Activated T-helper 17 cell treated with anti-CD3 and anti-CD28 coated beads, Interleukin-2, amount 50 U/mL, for 72 hours (primary cell): ENCODE data around the gene PRKN. TPM values are rescaled to one million over a fixed set of nuclear protein-coding genes. Genes with fewer than 3 reads are reported as not detected.

Experiments
- ATAC-seq: fragments of 150-1000 bp; cut with Tn5 transposase; replicated peaks from 2 replicates; pipeline ENCODE4 v1.10.0; 2021; ENCODE audit warnings: mild to moderate bottlenecking, moderate library complexity
- H3K27ac Mint-ChIP-seq: one replicate; pipeline ENCODE4 v1.8.0; 2022; ENCODE audit warnings: mixed read lengths
- H3K27me3 Mint-ChIP-seq: one replicate; pipeline ENCODE4 v1.8.0; 2022; ENCODE audit warnings: mixed read lengths
- H3K36me3 Mint-ChIP-seq: one replicate; pipeline ENCODE4 v1.8.0; 2022; ENCODE audit warnings: low read depth, mild to moderate bottlenecking, mixed read lengths
- H3K4me1 Mint-ChIP-seq: one replicate; pipeline ENCODE4 v1.8.0; 2022; ENCODE audit warnings: mixed read lengths
- H3K4me3 Mint-ChIP-seq: one replicate; pipeline ENCODE4 v1.8.0; 2022; ENCODE audit warnings: mild to moderate bottlenecking, mixed read lengths
- H3K9me3 Mint-ChIP-seq: one replicate; pipeline ENCODE4 v1.8.0; 2022; ENCODE audit warnings: mixed read lengths
- total RNA-seq, 2 donors: library from RNA; stranded (reverse); gene quantifications; one replicate each; pipeline ENCODE4 v1.2.3, GENCODE V29; 2022

Gene PRKN
- total RNA-seq, 2 donors from 2014 or later: 0.84 to 0.87 TPM

- no peaks in the 10 kb centered on the region for H3K27me3 Mint-ChIP-seq
- no peak for ATAC-seq
- no peaks in the 10 kb centered on the region for H3K9me3 Mint-ChIP-seq
- H3K36me3 Mint-ChIP-seq: no peaks in the 10 kb centered on the region
- no peak overlapping the region for H3K27ac Mint-ChIP-seq
- no peak overlapping the region for H3K4me3 Mint-ChIP-seq
- no peaks in the 10 kb centered on the region for H3K4me1 Mint-ChIP-seq
Observed at GRCh38 chr6:161677188-161677587, 1050.4 kb downstream of the PRKN start.

- no peak overlapping the region for H3K4me3 Mint-ChIP-seq
- H3K27ac Mint-ChIP-seq: no peak overlapping the region
- no peaks in the 10 kb centered on the region for H3K4me1 Mint-ChIP-seq
- no peaks in the 10 kb centered on the region for H3K9me3 Mint-ChIP-seq
- ATAC-seq: peak; percentile 51
- H3K27me3 Mint-ChIP-seq: no peaks in the 10 kb centered on the region
- H3K36me3 Mint-ChIP-seq: no peaks in the 10 kb centered on the region
Observed at GRCh38 chr6:161676586-161676985, 1051.0 kb downstream of the PRKN start.

- Mint-ChIP-seq H3K4me1 (no peaks in the 10 kb centered on the region), H3K27ac (no peak overlapping the region), H3K36me3 (no peaks in the 10 kb centered on the region), H3K4me3 (no peak overlapping the region), H3K9me3 (no peaks in the 10 kb centered on the region), H3K27me3 (no peaks in the 10 kb centered on the region)
- no peak for ATAC-seq
Observed at GRCh38 chr6:161674930-161675682, 1052.5 kb downstream of the PRKN start.

- H3K36me3 Mint-ChIP-seq: no peaks in the 10 kb centered on the region
- H3K27me3 Mint-ChIP-seq: no peaks in the 10 kb centered on the region
- H3K4me3 Mint-ChIP-seq: no peak overlapping the region
- no peaks in the 10 kb centered on the region for H3K9me3 Mint-ChIP-seq
- no peak overlapping the region for H3K27ac Mint-ChIP-seq
- ATAC-seq: no peak
- H3K4me1 Mint-ChIP-seq: no peaks in the 10 kb centered on the region
Observed at GRCh38 chr6:161673026-161673425, 1054.5 kb downstream of the PRKN start.

GRCh38 chr6:161671117-161671516 lies 1056.4 kb downstream of the PRKN start:
- Mint-ChIP-seq H3K27me3 (no peaks in the 10 kb centered on the region), H3K9me3 (no peaks in the 10 kb centered on the region), H3K4me1 (no peaks in the 10 kb centered on the region), H3K4me3 (no peak overlapping the region), H3K27ac (no peak overlapping the region), H3K36me3 (no peaks in the 10 kb centered on the region)
- ATAC-seq: no peak

GRCh38 chr6:161668665-161669064 lies 1058.9 kb downstream of the PRKN start:
- Mint-ChIP-seq H3K4me3 (no peak overlapping the region), H3K27ac (no peak overlapping the region)
- ATAC-seq: no peak

GRCh38 chr6:161667957-161668356 lies 1059.6 kb downstream of the PRKN start:
- H3K36me3 Mint-ChIP-seq: no peaks in the 10 kb centered on the region
- H3K4me3 Mint-ChIP-seq: no peak overlapping the region
- H3K4me1 Mint-ChIP-seq: no peaks in the 10 kb centered on the region
- no peak overlapping the region for H3K27ac Mint-ChIP-seq
- no peak for ATAC-seq
- no peaks in the 10 kb centered on the region for H3K27me3 Mint-ChIP-seq
- peaks cover 5% of the 10 kb centered on the region for H3K9me3 Mint-ChIP-seq

More at GRCh38 chr6:161668665-161669064, 1058.9 kb downstream of the PRKN start:
- H3K27me3 Mint-ChIP-seq: no peaks in the 10 kb centered on the region
- H3K9me3 Mint-ChIP-seq: peaks cover 5% of the 10 kb centered on the region
- no peaks in the 10 kb centered on the region for H3K36me3 Mint-ChIP-seq
- H3K4me1 Mint-ChIP-seq: no peaks in the 10 kb centered on the region

GRCh38 chr6:161663682-161664081 lies 1063.9 kb downstream of the PRKN start:
- peaks cover 5% of the 10 kb centered on the region for H3K9me3 Mint-ChIP-seq
- no peaks in the 10 kb centered on the region for H3K27me3 Mint-ChIP-seq
- H3K27ac Mint-ChIP-seq: no peak overlapping the region
- H3K36me3 Mint-ChIP-seq: no peaks in the 10 kb centered on the region
- ATAC-seq: no peak
- H3K4me3 Mint-ChIP-seq: no peak overlapping the region
- no peaks in the 10 kb centered on the region for H3K4me1 Mint-ChIP-seq

DNA sequence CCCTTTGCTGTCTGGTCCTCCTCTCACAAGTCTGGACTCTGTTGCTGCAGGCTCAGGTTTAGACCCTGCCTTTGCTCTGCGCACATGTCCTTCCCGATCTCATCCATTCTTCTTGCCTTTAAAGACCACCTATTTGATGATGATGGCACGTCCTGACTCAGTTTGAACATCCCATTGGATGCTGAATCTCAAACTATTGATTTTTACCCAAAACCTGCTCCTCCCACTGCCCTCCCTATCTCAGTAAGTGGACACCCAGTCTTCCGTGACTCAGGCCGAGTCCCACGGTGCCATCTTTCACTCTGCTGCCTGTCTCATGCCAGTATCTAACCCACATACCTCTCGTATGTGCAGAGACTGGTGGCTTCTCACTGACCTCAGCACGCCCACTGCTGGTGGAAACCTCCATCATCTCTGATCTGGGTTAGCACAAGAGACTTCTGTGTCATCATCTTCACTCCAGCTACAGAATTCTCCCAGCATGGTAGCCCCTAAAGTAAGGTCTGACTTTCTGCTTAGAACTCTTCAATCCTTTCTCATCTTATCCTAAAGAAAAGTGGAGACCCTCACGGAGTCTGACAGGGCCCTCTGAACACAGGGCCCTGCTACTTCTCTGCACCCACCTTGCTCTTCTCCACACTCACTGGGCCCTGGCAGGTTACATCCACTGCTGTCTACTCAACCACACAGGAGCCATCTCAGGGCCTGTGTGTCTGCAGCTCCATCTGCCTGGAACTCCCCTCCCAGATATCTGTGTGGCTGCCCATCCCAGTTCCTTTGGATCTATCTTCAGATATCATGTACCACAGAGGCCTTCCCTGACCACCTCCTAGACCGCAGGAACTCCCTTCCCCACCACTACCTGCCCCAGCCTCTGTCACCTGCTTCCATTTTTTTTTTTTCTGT lies 1066.6 kb downstream of the PRKN start:
- H3K27ac Mint-ChIP-seq: no peak overlapping the region
- no peaks in the 10 kb centered on the region for H3K4me1 Mint-ChIP-seq
- peak; percentile 73 for ATAC-seq
- H3K36me3 Mint-ChIP-seq: no peaks in the 10 kb centered on the region
- H3K27me3 Mint-ChIP-seq: no peaks in the 10 kb centered on the region
- H3K9me3 Mint-ChIP-seq: peaks cover 5% of the 10 kb centered on the region
- H3K4me3 Mint-ChIP-seq: no peak overlapping the region

DNA sequence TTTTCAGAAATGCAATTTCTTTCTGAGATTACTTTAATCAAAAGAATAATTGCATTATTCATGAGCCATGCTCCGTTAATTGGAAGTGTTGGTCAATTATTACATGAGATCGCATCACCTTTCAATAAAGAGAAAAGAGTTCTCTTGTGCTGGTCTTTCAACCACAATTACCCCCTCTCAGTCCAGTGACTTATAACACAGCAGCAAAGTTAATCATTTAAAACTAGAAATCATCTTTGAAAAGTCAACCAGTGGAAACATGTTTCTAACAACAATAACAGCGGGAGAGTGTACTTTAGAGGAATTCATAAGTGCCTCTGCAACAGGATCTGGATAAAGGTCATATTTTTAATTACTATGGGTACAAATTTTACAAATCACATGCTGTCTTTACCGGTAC lies 1069.4 kb downstream of the PRKN start:
- ATAC-seq: no peak
- Mint-ChIP-seq H3K4me1 (no peaks in the 10 kb centered on the region), H3K27ac (no peak overlapping the region), H3K36me3 (no peaks in the 10 kb centered on the region), H3K27me3 (no peaks in the 10 kb centered on the region), H3K4me3 (no peak overlapping the region), H3K9me3 (no peaks in the 10 kb centered on the region)

DNA sequence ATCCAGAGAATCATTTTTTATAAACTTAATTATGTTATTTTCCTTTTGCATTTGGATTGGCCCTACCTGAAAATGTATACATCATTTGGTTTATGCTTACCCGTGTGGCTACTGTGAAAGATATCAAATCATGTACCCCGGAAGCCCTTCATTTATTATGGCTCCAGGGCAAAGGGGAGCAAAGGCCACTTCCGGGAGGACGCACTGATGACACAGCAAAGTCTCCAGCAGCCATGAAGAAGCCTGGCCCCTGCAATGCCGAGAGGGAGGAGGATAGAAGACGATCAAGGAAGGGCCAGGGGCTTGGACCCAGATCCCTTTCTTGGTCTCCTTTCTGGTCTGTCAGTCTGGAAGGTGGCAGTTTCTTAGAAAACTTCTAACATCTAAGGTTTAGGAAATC lies 1073.4 kb downstream of the PRKN start:
- Mint-ChIP-seq H3K4me1 (no peaks in the 10 kb centered on the region), H3K36me3 (no peaks in the 10 kb centered on the region), H3K27me3 (no peaks in the 10 kb centered on the region), H3K9me3 (peaks cover 12% of the 10 kb centered on the region), H3K27ac (no peak overlapping the region), H3K4me3 (no peak overlapping the region)
- ATAC-seq: no peak

- Mint-ChIP-seq H3K4me1 (no peaks in the 10 kb centered on the region), H3K4me3 (no peak overlapping the region), H3K9me3 (peaks cover 12% of the 10 kb centered on the region), H3K36me3 (no peaks in the 10 kb centered on the region), H3K27ac (no peak overlapping the region), H3K27me3 (no peaks in the 10 kb centered on the region)
- ATAC-seq: no peak
Observed at GRCh38 chr6:161651949-161652348, 1075.6 kb downstream of the PRKN start.

GRCh38 chr6:161649841-161650240 lies 1077.7 kb downstream of the PRKN start:
- H3K27ac Mint-ChIP-seq: no peak overlapping the region
- H3K36me3 Mint-ChIP-seq: no peaks in the 10 kb centered on the region
- no peak overlapping the region for H3K4me3 Mint-ChIP-seq
- no peaks in the 10 kb centered on the region for H3K4me1 Mint-ChIP-seq
- H3K9me3 Mint-ChIP-seq: peaks cover 16% of the 10 kb centered on the region
- no peak for ATAC-seq
- H3K27me3 Mint-ChIP-seq: no peaks in the 10 kb centered on the region

DNA sequence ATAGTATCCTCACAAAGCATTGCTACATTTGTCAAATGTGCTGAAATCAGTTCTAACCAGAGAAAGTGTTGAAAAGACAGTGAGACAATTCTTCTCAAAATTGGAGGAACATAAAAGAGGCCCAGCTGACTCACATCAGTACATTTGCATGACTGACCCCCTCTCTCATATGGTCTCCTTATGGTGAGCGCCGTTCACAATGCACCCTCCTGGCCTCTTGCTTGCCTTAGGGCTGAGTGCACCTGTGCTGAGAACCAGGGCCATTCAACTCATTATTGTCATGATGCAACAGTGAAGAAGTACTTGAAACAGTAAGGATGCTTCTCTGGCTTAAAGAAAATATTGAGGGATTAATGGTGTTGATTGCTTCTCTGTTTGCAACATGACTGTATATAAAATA lies 1078.5 kb downstream of the PRKN start:
- H3K27me3 Mint-ChIP-seq: no peaks in the 10 kb centered on the region
- H3K4me1 Mint-ChIP-seq: no peaks in the 10 kb centered on the region
- no peak overlapping the region for H3K4me3 Mint-ChIP-seq
- no peaks in the 10 kb centered on the region for H3K36me3 Mint-ChIP-seq
- H3K27ac Mint-ChIP-seq: no peak overlapping the region
- no peak for ATAC-seq
- peaks cover 16% of the 10 kb centered on the region for H3K9me3 Mint-ChIP-seq

DNA sequence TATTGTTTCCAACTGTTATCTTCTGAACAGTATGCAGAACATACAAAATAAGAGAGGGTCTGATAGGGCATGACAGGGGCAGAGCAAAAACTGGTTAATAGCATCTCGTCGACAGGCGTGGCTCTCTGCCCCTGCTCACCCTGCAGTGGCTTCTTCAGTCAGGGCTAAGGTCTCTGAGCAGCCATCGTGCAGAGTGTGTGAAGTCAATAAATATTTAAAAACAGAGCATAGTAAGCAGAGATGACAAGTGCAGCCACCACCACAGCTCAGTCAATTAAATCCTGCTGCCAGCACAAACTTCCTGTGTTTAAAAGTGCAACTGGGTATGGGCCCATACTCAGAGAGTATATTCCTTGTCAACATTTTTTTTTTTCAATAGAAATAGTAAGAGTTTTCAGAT lies 1080.3 kb downstream of the PRKN start:
- H3K4me1 Mint-ChIP-seq: no peaks in the 10 kb centered on the region
- H3K4me3 Mint-ChIP-seq: no peak overlapping the region
- H3K36me3 Mint-ChIP-seq: no peaks in the 10 kb centered on the region
- H3K27ac Mint-ChIP-seq: no peak overlapping the region
- peaks cover 16% of the 10 kb centered on the region for H3K9me3 Mint-ChIP-seq
- no peak for ATAC-seq
- H3K27me3 Mint-ChIP-seq: peaks cover 3% of the 10 kb centered on the region
